Measurements from ENCODE around the gene PPM1A.
A peak's percentile ranks its signal among the peaks of the same experiment; 100 is the strongest.

The PPM1A gene

GRCh38 chr14:60323199-60323896, 74.3 kb downstream of the PPM1A start:
- DNase-seq (ENCODE audit: low spot score), result no peak

DNA sequence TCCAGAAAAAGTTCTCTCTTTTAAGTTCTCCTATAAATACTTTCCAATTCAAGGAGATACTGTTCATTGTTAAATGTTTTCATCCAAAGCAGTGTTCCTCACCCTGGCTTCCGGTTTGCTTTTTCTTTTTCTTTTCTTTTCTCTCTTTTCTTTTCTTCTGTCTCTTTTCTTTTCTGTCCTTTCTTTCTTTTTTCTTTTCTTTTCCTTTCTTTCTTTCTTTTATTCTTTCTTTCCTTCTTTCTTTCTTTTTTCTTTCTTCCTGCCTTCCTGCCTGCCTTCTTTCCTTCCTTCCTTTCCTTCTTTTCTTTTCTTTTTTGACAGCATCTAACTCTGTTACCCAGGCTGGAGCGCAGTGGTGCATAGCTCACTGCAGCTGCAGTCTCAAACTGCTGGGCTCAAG, 75.8 kb downstream of the PPM1A start:
- DNase-seq (ENCODE audit: low spot score), result no peak

GRCh38 chr14:60326274-60326673, 77.3 kb downstream of the PPM1A start:
- no peak for DNase-seq (ENCODE audit: low spot score)

GRCh38 chr14:60327447-60328331, 78.7 kb downstream of the PPM1A start:
- DNase-seq (ENCODE audit: low spot score), result no peak

DNA sequence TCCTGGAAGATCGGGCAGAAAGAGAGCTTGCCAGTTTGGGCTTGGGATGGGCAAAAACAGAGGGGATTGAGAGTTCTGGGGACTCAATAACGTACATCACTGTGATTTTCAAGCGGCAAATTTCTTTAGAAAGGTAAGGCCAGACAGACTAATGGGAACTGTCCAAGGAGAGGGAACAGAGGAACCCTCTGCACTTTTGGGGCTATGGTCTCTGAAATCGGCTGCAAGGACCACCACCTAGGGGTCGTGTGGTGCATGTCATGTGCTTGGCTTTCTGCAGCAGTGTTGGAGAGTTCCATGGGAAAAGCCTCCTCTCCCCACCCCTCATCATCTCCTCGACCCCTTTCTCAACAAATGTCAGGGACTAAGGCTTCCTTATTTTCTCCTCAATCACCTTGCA, 79.6 kb downstream of the PPM1A start:
- no peak for DNase-seq (ENCODE audit: low spot score)

DNA sequence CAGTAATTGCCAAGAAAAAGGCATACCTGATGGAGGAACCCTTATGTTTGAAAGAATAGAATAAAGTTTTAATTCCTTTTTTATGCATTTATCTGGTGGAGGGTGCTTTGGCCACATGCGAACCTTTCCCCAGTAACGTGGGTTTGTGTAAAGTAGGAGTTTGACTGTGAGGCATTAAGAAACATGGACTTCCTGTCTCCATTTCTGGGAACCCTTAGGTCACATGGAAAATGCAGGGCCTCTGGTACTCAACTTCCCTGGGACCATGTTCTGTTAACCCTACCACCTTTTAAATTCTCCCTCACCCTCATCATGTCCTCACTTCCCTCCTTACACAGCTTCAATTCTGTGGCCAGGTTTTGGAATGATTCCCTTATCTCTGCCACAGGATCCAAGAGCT, 80.3 kb downstream of the PPM1A start:
- DNase-seq (ENCODE audit: low spot score), result no peak

- DNase-seq (ENCODE audit: low spot score), result peak; percentile 56
These were observed 82.4 kb downstream of the PPM1A start for GRCh38 chr14:60331201-60332045.

- DNase-seq (ENCODE audit: low spot score), result no peak
These were observed 83.0 kb downstream of the PPM1A start for GRCh38 chr14:60332046-60332399.

- no peak for DNase-seq (ENCODE audit: low spot score)
These were observed 83.8 kb downstream of the PPM1A start for GRCh38 chr14:60332869-60333268.

DNA sequence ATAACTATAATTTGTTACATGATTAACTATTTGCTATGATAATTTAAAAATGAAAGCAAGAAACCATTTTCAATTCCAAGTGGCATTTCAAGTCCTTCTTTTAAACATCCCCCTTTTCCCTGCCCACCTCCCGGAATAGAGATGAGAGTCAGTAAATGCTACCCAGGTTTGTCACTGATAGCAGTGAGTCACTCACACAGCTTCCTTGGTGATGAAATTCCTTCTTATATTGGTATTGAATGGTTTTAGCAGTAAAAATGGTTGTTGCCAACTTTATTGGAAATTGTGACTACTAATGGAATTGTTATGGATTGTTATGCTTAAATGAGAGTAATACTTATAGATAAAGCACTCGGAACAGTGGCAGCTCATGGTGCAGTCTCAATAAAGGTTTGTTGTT, 90.5 kb downstream of the PPM1A start:
- no peak for DNase-seq (ENCODE audit: low spot score)

GRCh38 chr14:60343571-60344071, 94.6 kb downstream of the PPM1A start:
- DNase-seq (ENCODE audit: low spot score), result no peak

- DNase-seq (ENCODE audit: low spot score), result no peak
These were observed 95.7 kb downstream of the PPM1A start for GRCh38 chr14:60344751-60345150.

DNA sequence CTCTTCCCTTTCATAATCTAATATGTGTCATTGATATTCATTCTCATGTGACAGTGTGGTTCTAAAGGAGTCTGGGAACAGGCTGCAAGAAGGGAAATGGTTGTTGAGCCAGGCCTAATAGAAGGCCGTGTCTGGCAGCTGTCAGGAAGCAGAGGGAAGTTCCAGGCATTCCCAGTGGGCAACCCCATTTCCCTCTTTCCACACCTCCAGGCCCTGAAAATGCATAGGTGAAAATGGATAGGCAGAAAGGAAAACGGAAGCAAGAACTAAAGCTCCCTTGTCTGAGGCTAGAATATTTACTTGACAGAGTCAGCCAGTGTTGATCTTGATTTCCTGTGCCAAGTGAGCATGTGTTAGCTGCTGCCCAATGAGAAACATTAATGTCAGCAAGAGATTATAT, 97.7 kb downstream of the PPM1A start:
- DNase-seq (ENCODE audit: low spot score), result no peak

- no peak for DNase-seq (ENCODE audit: low spot score)
These were observed 99.2 kb downstream of the PPM1A start for GRCh38 chr14:60348211-60348610.

Data from HuH-7 (cell line).